Cardiac fibroblast (primary cell): Measurements from ENCODE around the gene GRAP2.

Source experiments
- DNase-seq, 2 donors: peaks; one replicate each; pipeline versions ENCODE4 v3.0.0 to v3.0.0-alpha.2; 2010; ENCODE audit warnings: low read depth in 2 of 2
- H3K4me3 ChIP-seq, 2 donors: replicated peaks in 1 of 2; 1 replicate in 1 of 2; 2 replicates in 1 of 2; pipeline ENCODE4 v1.5.1; 2011; ENCODE audit warnings: low read depth in 2 of 2, low read length in 2 of 2, mild to moderate bottlenecking in 2 of 2, moderate library complexity in 1 of 2
- TF ChIP-seq, protein P1 (sequence below): IDR thresholded peaks from one replicate; pipeline ENCODE4 v1.5.1; 2011; ENCODE audit warnings: low read depth, mild to moderate bottlenecking, low read length, inconsistent platforms

The GRAP2 gene

DNA sequence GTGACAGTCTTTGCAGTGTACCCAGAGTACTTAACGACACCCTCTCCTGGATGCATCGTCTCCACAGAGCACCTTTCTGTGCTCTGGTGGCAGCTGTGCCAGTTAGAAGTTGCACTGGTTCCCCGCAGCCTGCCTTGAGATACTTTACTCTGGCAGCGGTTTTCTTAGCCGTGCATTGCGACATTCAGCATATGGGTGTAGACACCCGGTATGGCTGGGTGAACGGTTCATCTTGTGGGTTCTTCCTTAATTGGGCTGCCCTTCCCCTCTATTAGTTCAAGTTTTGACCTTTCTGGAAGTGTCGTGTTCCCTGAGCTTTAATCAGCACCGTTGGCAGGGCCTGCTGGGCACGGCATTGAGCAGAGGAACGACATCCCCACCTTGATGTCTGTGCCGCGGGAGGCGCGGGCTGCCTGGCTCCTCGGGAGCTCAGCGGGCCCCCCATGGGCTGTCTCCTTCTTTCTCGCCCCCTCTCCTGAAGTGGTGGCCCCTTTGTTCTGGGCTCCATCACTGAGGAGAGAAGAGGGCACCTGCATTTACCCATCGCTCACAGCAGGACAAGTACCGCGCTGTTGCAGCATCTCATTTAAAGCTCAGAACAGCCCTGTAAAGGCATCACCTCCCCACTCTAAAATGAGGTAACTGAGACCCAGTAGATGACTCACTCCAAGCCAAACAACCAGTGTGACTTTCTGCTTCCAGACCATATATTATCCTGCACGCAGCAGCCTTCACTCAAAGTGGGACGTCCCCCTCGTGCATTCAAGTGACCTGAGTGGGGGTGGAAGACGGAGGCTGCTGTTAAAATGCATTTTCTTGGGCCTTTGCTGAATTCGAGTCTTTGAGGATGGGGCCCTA lies 107.2 kb downstream of the GRAP2 start:
- TF ChIP-seq, protein P1, sequence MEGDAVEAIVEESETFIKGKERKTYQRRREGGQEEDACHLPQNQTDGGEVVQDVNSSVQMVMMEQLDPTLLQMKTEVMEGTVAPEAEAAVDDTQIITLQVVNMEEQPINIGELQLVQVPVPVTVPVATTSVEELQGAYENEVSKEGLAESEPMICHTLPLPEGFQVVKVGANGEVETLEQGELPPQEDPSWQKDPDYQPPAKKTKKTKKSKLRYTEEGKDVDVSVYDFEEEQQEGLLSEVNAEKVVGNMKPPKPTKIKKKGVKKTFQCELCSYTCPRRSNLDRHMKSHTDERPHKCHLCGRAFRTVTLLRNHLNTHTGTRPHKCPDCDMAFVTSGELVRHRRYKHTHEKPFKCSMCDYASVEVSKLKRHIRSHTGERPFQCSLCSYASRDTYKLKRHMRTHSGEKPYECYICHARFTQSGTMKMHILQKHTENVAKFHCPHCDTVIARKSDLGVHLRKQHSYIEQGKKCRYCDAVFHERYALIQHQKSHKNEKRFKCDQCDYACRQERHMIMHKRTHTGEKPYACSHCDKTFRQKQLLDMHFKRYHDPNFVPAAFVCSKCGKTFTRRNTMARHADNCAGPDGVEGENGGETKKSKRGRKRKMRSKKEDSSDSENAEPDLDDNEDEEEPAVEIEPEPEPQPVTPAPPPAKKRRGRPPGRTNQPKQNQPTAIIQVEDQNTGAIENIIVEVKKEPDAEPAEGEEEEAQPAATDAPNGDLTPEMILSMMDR, result no peak
- no peak for DNase-seq
- H3K4me3 ChIP-seq, result no peak overlapping the region

DNA sequence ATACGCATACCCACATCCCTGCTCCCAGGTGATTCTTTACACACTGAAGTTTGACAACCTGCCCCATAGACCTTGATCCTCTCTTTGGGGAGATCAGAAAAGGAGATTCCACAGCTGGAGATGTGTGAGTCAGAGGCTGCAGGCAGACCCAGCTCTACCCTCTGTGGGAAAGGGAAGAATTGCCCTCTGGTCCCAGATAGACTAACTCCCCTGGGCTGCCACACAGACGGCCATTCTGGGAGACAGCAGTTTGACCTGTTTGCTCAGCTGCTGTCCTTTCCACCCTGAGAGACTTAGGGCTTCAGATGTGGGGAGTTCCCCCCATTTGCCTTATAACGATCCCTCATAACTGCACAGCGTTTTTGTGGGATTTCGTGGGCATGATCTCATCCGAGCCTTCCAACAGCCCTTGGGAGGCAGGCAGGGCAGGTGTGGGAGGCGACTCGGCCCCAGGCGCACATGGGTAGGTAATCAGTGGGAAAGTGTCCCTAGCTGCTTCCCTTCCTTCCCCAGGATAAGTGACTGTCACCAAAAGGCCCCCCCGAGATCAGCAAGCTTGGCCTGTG lies 107.9 kb downstream of the GRAP2 start:
- TF ChIP-seq, protein P1, result no peak
- no peak for DNase-seq
- no peak overlapping the region for H3K4me3 ChIP-seq

DNA sequence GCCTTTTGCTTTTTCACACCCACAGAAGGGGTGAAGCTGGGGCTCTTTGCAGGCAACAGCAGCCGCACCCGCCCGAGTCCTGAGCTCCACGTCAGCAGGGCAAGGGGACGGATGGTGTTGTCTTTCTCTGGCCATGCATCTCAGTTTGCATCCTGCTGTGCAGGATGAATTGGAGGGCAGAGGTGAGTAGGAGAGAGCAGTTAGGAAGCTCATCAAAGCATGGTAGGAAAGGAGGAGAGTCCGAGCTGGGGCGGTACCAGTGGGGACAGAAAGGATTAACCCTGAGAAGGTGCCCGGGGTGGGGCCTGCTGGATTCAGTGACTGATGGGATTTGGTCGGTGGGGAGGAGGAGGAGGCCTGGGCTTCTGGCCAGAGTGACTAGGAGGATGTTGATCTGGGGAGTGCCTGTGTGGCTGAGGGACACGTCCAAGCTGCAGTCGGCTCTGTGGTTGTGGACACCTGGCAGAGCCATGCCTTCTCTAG lies 108.4 kb downstream of the GRAP2 start:
- H3K4me3 ChIP-seq, result no peak overlapping the region
- DNase-seq, result peak in 1 of 2 donors; percentile 6
- TF ChIP-seq, protein P1, result no peak

DNA sequence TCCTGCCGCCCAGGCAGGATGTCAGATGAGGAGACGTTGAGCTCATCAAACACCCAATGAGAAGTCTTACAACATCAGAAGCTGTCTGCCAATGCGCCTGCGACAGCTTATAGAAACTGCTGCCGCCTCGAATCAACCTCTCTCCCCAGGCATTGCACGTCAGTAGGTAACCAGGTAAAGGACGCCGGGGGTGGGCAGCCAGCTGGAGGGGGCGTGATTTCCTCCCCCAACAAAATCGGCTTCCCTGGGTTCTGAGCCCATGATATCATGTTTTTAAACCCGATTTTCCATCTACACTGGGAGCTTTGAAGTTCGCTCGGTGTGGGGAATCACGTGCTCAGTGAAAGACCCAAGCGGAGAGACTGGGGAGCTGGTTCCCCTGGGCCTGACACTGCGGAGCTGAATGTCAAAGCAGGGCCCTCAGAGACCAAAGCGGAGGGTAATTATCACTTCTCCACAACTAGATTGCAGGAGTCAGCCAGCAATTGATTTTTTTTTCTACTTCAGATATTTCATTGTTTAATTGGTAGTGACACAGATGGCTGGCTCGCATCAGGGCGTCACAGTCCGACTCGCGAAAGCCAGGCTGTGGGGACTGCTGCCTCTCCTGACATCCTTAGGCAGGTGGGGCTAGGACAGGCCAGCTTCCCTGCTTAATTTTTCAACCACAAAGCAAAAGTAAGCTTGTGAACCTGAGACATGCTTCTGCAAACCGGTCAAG lies 109.2 kb downstream of the GRAP2 start:
- TF ChIP-seq, protein P1, result no peak
- DNase-seq, result no peak
- H3K4me3 ChIP-seq, result no peak overlapping the region

DNA sequence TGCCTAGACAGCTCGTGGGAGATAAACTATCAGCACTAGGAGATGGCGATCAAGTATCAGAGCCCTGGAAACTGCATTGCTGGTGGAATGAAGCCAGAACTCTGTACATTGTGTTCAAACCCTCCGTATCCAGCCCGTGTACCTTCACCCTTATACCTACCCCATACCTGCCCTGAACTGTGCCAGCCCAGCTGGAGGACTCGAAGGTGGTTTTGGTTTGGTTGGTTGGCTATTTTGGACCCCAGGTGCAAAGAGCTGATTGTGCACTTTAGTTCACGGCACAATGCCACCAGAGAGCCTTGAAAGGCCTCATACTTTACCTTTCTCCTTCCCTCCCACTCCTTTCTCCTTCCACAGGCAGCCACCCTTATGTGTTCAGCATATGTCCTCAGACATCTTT lies 109.9 kb downstream of the GRAP2 start:
- no peak for DNase-seq
- TF ChIP-seq, protein P1, result no peak
- no peak overlapping the region for H3K4me3 ChIP-seq

DNA sequence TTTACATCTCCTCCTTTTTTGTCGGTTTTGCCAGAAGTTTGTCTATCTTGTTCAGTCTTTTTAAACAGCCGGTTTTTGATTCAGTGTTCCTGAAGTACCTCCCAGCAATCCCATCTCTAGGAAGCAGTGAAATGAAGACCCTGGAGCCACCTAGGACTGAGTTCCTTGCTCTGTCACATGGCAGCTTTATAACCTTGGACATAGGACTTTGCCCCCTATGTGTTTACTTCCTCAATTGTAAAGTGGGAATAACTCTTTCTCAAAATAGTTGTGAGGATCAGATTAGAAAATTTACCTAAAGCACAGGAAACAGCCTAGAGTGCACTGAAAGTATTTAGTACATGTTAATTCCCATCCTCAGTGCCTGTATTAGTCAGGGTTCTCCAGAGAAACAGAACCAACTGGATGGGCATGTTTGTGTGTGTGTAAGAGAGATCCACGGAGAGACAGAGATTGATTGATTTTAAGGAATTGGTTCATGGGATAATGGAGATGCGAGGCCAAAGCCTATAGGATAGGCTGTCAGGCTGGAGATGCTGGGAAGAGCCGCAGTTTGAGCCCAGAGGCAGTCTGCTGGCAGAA lies 113.9 kb downstream of the GRAP2 start:
- H3K4me3 ChIP-seq, result no peak overlapping the region
- no peak for DNase-seq
- TF ChIP-seq, protein P1, result no peak
